ENCODE measurements around the gene KRTAP10-7.

DNA sequence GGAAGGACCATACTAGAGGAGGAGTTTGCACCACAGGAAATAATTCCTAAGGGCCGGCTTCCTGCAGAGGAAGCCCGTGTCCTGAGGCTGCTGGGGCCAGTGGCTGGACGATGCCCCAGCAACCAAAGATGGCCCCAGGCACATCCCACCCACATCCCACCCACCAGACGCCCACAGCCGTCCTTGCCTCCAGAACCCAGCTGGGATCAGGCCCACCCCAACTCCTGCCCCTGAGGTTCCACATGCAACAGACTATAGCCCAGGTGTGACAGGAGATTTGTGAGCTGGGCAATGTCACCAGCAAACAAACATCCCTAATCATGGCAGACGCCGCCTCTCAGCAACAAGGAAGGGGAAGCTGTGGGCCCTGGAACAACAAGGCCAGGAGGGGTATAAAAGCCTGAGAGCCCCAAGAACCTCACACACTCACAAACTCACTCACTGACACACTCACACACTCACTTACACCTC, 26.3 kb downstream of the KRTAP10-7 start, which contains the start of gene KRTAP10-9:
- TF ChIP-seq CTCF (IDR thresholded peaks at IDR 0.05): no peak
- no peak for TF ChIP-seq ZFX (IDR thresholded peaks at IDR 0.05; ENCODE audit: borderline replicate concordance)

Measured in 22Rv1 (cell line).